B cell (primary cell): ENCODE results near the gene TUBA3E. TPM values are rescaled to one million over a fixed set of nuclear protein-coding genes. Genes with fewer than 3 reads are reported as not detected.
"Not testable (repeated sequence)": the region's sequence is repeated elsewhere in the genome, so short reads cannot be mapped to it uniquely, and the experiment has no call there.

Experiments
- ATAC-seq: fragments of 200-7000 bp; cut with Tn5 transposase; one replicate; pipeline ENCODE4 v1.10.0; 2021; ENCODE audit warnings: low read depth, mild to moderate bottlenecking, moderate number of reproducible peaks, moderate library complexity
- CTCF ChIA-PET: fragments of 350-600 bp; sonication (Branson Sonifier 250); formaldehyde crosslinking; loops from one replicate; lab custom pipeline; 2021; ENCODE audit warnings: antibody characterized with exemption, inconsistent platforms; lab: Charles Lee
- POLR2A ChIA-PET: fragments of 350-600 bp; sonication (Branson Sonifier 250); formaldehyde crosslinking; loops from one replicate; lab custom pipeline; 2021; ENCODE audit warnings: antibody characterized with exemption; lab: Charles Lee
- DNase-seq: peaks from one replicate; pipeline ENCODE4 v3.0.0; 2013
- H2AFZ ChIP-seq: 2 replicates; pipeline ENCODE4 v1.6.1; 2012; ENCODE audit warnings: mild to moderate bottlenecking, low read depth, low read length; ENCODE audit not compliant: insufficient read depth, poor library complexity, severe bottlenecking
- H3K27ac ChIP-seq, 2 donors: 1 replicate in 1 of 2; 2 replicates in 1 of 2; pipeline ENCODE4 v1.5.1; 2012 to 2013; ENCODE audit warnings: low read length in 2 of 2, mild to moderate bottlenecking in 2 of 2, moderate library complexity in 1 of 2
- H3K27me3 ChIP-seq, 4 experiments: fragments of 200-600 bp in 1 of 4; sonication (generic) in 1 of 4; replicated peaks in 1 of 4; 1 replicate in 2 of 4; 2 replicates in 2 of 4; pipeline versions ENCODE4 v1.6.1 to v1.7.0; 2013 to 2016; ENCODE audit warnings: low read length in 3 of 4, mild to moderate bottlenecking in 2 of 4, mixed read lengths in 1 of 4, moderate library complexity in 1 of 4; ENCODE audit not compliant: insufficient read depth in 4 of 4, control insufficient read depth in 3 of 4; ENCODE audit errors: control extremely low read depth in 1 of 4
- H3K36me3 ChIP-seq, 2 experiments: replicated peaks in 1 of 2; 1 replicate in 1 of 2; 2 replicates in 1 of 2; pipeline versions ENCODE4 v1.6.1 to v1.7.1; 2013; ENCODE audit warnings: low read length in 1 of 2; ENCODE audit not compliant: insufficient read depth in 2 of 2, control insufficient read depth in 1 of 2; ENCODE audit errors: control extremely low read depth in 1 of 2, extremely low read depth in 1 of 2
- H3K4me1 ChIP-seq, 2 donors: fragments of 200-600 bp in 1 of 2; sonication (generic) in 1 of 2; 1 replicate in 1 of 2; 2 replicates in 1 of 2; pipeline versions ENCODE4 v1.5.1 to v1.6.1; 2013 to 2017; ENCODE audit warnings: low read length in 2 of 2; ENCODE audit not compliant: control insufficient read depth in 2 of 2, insufficient read depth in 2 of 2
- H3K4me2 ChIP-seq: replicated peaks from 2 replicates; pipeline ENCODE3; 2012; ENCODE audit warnings: mild to moderate bottlenecking, low read depth, low read length; ENCODE audit not compliant: poor library complexity, severe bottlenecking
- H3K4me3 ChIP-seq, 5 experiments: fragments of 200-600 bp in 1 of 5; sonication (generic) in 1 of 5; 1 replicate in 3 of 5; 2 replicates in 2 of 5; pipeline versions ENCODE4 v1.5.1 to v1.7.0; 2011 to 2016; ENCODE audit warnings: low read length in 4 of 5, mild to moderate bottlenecking in 4 of 5, low read depth in 2 of 5, control low read depth in 1 of 5, moderate library complexity in 1 of 5; ENCODE audit not compliant: insufficient read depth in 1 of 5; ENCODE audit errors: control extremely low read depth in 1 of 5, extremely low read depth in 1 of 5
- H3K79me2 ChIP-seq: fragments of 200-600 bp; sonication (generic); one replicate; pipeline ENCODE4 v1.6.0; 2016; ENCODE audit warnings: low read length; ENCODE audit not compliant: control insufficient read depth, insufficient read depth
- H3K9ac ChIP-seq: fragments of 200-600 bp; sonication (generic); 2 replicates; pipeline ENCODE4 v1.6.1; 2017; ENCODE audit warnings: mild to moderate bottlenecking, low read length, moderate library complexity
- H3K9me3 ChIP-seq, 3 donors: one replicate each; pipeline versions ENCODE4 v1.6.1 to v1.7.1; 2013; ENCODE audit warnings: low read length in 2 of 3; ENCODE audit not compliant: control insufficient read depth in 2 of 3, insufficient read depth in 1 of 3; ENCODE audit errors: control extremely low read depth in 1 of 3
- H4K20me1 ChIP-seq: 2 replicates; pipeline ENCODE4 v1.6.0; 2012; ENCODE audit warnings: mild to moderate bottlenecking, low read length; ENCODE audit not compliant: insufficient read depth, control insufficient read depth, poor library complexity, severe bottlenecking
- H3K27ac Mint-ChIP-seq: one replicate; pipeline ENCODE4 v1.8.0; 2021; ENCODE audit warnings: mixed read lengths
- H3K27me3 Mint-ChIP-seq: one replicate; pipeline ENCODE4 v1.8.0; 2021; ENCODE audit warnings: mixed read lengths
- H3K4me1 Mint-ChIP-seq: one replicate; pipeline ENCODE4 v1.8.0; 2021; ENCODE audit warnings: mixed read lengths
- H3K4me3 Mint-ChIP-seq: one replicate; pipeline ENCODE4 v1.8.0; 2021; ENCODE audit warnings: mixed read lengths
- H3K9me3 Mint-ChIP-seq: one replicate; pipeline ENCODE4 v1.8.0; 2022; ENCODE audit warnings: mixed read lengths; ENCODE audit not compliant: insufficient read depth
- WGBS: methylation state at CpG from one replicate; pipeline ENCODE4 v1.1.5; 2013; ENCODE audit warnings: missing lambda C conversion rate; ENCODE audit not compliant: insufficient coverage; 5-methylcytosine and 5-hydroxymethylcytosine counted together
- intact Hi-C: fragments of 100-400 bp; cut with micrococcal nuclease; formaldehyde crosslinking; loops from one replicate; pipeline ENCODE4 v1.10.0; 2022
- polyA plus RNA-seq: library from polyadenylated mRNA; depleted of rRNA; stranded (reverse); fragments of >200 nt; gene quantifications from 2 replicates; pipeline ENCODE4 v1.2.3, GENCODE V29; 2012
- total RNA-seq, 2 donors: library from RNA; stranded (reverse); fragments of 120-200 nt in 1 of 2; gene quantifications; 1 replicate in 1 of 2; 2 replicates in 1 of 2; pipeline versions ENCODE4 v1.2.3 to v1.2.4, GENCODE V29; 2013 to 2022

TUBA3E gene
- total and polyA plus RNA-seq, 2 donors (not counting 1 experiment from before 2014, with no cell fraction given), result not detected

DNA sequence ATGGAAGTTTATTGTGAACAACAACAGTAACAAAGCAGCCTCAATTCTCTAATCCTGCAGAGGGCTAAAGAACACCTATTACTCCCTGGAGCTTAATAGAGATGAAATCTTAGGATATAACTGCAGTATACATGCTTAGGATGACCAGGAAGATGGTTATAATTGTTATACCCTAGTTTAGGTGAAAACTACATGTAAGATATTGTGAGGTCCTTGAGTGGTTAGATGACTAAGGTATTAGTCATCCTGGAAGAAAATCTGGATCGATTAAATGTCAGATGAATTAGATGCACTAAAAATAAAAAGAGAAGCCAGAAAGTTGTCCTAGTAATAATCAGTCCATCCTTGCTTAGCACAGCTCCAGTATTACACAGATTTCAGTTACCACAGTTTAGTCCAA, 22.3 kb upstream of the TUBA3E start:
- H3K4me3 ChIP-seq, H3K4me2 ChIP-seq, H3K27me3 ChIP-seq, H3K9me3 Mint-ChIP-seq, intact Hi-C loops, H4K20me1 ChIP-seq, H3K4me3 Mint-ChIP-seq, H3K79me2 ChIP-seq, H3K4me1 ChIP-seq, H2AFZ ChIP-seq, POLR2A ChIA-PET, H3K4me1 Mint-ChIP-seq, H3K9me3 ChIP-seq, CTCF ChIA-PET, H3K27ac ChIP-seq, H3K27ac Mint-ChIP-seq, H3K36me3 ChIP-seq, DNase-seq, ATAC-seq, H3K9ac ChIP-seq: not testable (repeated sequence)
- peaks cover 26% of the 10 kb centered on the region for H3K27me3 Mint-ChIP-seq
- WGBS, result no CpG with 5 or more reads among the region's 1 CpG

DNA sequence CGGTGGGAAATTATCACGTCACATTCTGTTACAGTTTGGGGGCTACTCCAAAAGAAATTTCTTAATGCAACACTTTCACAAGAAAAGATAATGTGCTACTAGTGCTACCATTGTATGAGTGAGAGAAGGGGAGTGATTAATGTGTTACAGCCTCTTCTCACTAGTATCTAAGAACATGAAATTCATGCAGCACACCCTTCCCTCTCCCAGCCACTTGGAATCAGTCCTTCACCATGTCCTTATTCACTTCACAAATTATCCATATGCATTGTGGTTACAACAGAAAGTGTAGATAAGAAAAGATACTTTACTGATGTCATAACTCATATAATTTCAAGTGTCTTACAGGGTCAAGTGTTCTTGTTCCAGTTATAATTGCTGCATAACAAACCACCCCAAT, 20.9 kb upstream of the TUBA3E start:
- H3K36me3 ChIP-seq, H3K79me2 ChIP-seq, CTCF ChIA-PET, H3K4me1 ChIP-seq, H3K4me1 Mint-ChIP-seq, H3K9ac ChIP-seq, H3K4me3 ChIP-seq, H3K4me2 ChIP-seq, H3K9me3 ChIP-seq, H3K27ac Mint-ChIP-seq, H3K27ac ChIP-seq, H3K27me3 ChIP-seq, ATAC-seq, intact Hi-C loops, H3K4me3 Mint-ChIP-seq, H4K20me1 ChIP-seq, POLR2A ChIA-PET, DNase-seq, H3K9me3 Mint-ChIP-seq, H2AFZ ChIP-seq: not testable (repeated sequence)
- WGBS, result no CpG with 5 or more reads among the region's 2 CpGs
- peaks cover 32% of the 10 kb centered on the region for H3K27me3 Mint-ChIP-seq

DNA sequence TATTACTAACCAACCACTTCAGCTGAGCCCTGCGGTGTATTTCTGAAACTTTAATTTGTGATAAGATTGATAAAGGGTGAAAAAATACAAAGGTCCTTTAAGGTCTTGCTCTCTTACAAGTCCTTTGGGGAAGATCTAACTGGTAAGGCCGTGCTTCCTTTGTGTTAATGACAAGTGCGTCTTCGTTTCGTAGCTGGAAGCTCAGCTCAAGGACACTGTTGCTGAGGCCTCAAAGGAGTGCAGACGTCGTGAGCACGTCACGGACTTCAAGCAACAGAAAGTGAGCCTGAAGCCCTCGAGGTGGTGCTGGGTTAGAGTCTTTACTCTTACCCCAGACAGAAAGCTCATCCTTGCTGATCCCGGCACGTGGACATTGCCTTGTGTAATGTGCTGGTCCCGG, 8.8 kb upstream of the TUBA3E start:
- H3K9me3 Mint-ChIP-seq, intact Hi-C loops, H3K9me3 ChIP-seq, H3K4me2 ChIP-seq, H3K27me3 ChIP-seq, H3K36me3 ChIP-seq, H3K4me3 ChIP-seq, POLR2A ChIA-PET, H3K9ac ChIP-seq, H3K27ac ChIP-seq, H3K4me1 ChIP-seq, H2AFZ ChIP-seq, H4K20me1 ChIP-seq, H3K4me1 Mint-ChIP-seq, H3K27ac Mint-ChIP-seq, H3K4me3 Mint-ChIP-seq, CTCF ChIA-PET, H3K79me2 ChIP-seq, ATAC-seq, DNase-seq: not testable (repeated sequence)
- H3K27me3 Mint-ChIP-seq, result peaks cover 12% of the 10 kb centered on the region
- WGBS, result 91% methylated on average over 4 of the region's 13 CpGs

DNA sequence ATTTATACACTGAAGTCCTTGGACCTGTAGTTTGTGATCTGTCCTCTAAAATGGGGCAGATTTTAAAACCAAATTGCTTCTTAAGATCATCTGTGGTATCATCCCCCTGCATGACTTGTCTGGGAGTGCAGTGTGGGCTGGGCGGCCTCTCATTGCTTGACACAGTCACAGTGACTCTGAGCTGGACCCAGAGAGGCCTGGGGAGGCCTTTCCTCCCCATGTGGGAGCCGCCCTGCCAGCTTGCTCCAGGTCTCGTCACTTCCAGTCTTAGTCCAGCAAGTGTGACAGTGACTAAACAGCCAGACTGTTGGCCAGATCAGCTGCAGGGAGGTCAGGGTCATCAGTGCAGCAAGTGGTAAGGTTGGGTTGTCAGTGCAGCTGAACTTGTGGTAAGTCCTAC, 4.9 kb upstream of the TUBA3E start:
- H3K9me3 ChIP-seq, H3K27me3 ChIP-seq, H3K79me2 ChIP-seq, H4K20me1 ChIP-seq, H3K4me1 Mint-ChIP-seq, ATAC-seq, H3K27me3 Mint-ChIP-seq, H3K9ac ChIP-seq, H3K27ac Mint-ChIP-seq, CTCF ChIA-PET, H3K9me3 Mint-ChIP-seq, H2AFZ ChIP-seq, DNase-seq, H3K4me1 ChIP-seq, intact Hi-C loops, H3K4me3 Mint-ChIP-seq, H3K4me3 ChIP-seq, H3K4me2 ChIP-seq, H3K27ac ChIP-seq, H3K36me3 ChIP-seq, POLR2A ChIA-PET: not testable (repeated sequence)
- WGBS, result 100% methylated on average over 1 of the region's 3 CpGs
